Mononuclear cell (primary cell): ENCODE measurements around the gene TSKS. TPM values are rescaled to one million over a fixed set of nuclear protein-coding genes. Genes with fewer than 3 reads are reported as not detected.

Source experiments
- H3K27me3 ChIP-seq: 2 replicates; pipeline ENCODE4 v1.6.0; 2011; ENCODE audit warnings: low read length, control low read depth; ENCODE audit not compliant: insufficient read depth
- H3K4me1 ChIP-seq: 2 replicates; pipeline ENCODE4 v1.5.1; 2011; ENCODE audit warnings: mild to moderate bottlenecking, low read length, control low read depth; ENCODE audit not compliant: insufficient read depth
- H3K4me3 ChIP-seq: 2 replicates; pipeline ENCODE4 v1.5.1; 2011; ENCODE audit warnings: mild to moderate bottlenecking, low read length, moderate library complexity
- H3K9me3 ChIP-seq: 2 replicates; pipeline ENCODE4 v1.5.1; 2011; ENCODE audit warnings: low read depth, mild to moderate bottlenecking, control low read depth, low read length
- total RNA-seq: library from RNA; depleted of rRNA; stranded (reverse); fragments of >200 nt; gene quantifications from one replicate; pipeline ENCODE4 v1.2.3, GENCODE V29; 2012

TSKS gene, protein sequence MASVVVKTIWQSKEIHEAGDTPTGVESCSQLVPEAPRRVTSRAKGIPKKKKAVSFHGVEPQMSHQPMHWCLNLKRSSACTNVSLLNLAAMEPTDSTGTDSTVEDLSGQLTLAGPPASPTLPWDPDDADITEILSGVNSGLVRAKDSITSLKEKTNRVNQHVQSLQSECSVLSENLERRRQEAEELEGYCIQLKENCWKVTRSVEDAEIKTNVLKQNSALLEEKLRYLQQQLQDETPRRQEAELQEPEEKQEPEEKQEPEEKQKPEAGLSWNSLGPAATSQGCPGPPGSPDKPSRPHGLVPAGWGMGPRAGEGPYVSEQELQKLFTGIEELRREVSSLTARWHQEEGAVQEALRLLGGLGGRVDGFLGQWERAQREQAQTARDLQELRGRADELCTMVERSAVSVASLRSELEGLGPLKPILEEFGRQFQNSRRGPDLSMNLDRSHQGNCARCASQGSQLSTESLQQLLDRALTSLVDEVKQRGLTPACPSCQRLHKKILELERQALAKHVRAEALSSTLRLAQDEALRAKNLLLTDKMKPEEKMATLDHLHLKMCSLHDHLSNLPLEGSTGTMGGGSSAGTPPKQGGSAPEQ
- 0.31 TPM for total RNA-seq

DNA sequence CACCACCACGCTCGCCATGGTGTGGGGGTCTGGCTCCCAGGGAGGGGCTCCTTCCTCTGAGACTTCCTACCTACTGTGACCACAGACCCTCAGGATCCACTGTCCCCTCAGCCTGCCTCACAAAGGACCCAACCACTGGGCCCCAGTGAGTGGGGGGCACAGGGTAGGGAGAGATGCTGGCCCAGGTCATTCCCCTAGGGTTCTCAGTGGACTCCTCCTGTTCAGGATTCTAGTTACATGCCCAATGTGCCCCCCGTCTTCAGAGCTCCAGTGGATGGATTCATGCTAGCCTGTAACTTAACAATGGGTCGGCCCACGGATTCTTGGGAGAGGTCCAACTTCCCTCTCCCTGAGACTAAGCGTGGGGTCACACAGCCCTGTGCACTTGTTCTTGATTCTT lies at the start of gene TSKS:
Gene TSKS, minus strand, starts transcription at position 77 of the 400 bp plus-strand sequence. Its CDS starts 59 bp downstream, at position 18.
- no peaks in the 10 kb centered on the region for H3K9me3 ChIP-seq
- H3K4me1 ChIP-seq: peaks cover 25% of the 10 kb centered on the region
- H3K27me3 ChIP-seq: no peaks in the 10 kb centered on the region
- H3K4me3 ChIP-seq: no peak within 1 kb of the TSS

DNA sequence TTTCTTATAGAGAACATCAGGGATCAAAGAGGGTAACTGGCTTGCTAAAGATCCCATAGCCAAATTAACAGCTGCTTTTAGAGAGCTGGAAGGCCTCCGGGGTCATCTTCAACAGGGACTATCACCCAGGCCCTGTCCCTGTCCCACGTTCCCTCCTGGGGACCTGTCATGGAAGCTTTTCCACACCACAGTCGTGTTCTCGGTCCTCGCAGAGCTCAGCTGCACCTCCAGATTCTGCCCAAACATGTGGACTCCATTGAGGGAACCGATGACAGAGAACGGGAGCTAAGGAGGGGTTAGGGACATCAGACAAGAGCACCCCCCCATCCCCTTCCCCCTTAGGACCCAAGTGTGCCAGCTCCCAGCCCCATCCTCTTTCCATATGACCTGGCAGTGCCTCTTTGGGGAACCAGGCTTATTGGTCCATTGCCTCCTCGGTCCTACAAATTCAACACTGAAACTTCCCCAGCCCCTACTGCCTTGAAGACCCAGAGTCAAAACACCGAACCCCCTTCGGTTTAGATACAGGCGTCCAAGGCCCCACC lies 49.4 kb upstream of the TSKS start:
- Histone ChIP-seq H3K9me3 (no peaks in the 10 kb centered on the region), H3K27me3 (no peaks in the 10 kb centered on the region), H3K4me1 (peaks cover 34% of the 10 kb centered on the region), H3K4me3 (peak overlapping the region; percentile 71)

DNA sequence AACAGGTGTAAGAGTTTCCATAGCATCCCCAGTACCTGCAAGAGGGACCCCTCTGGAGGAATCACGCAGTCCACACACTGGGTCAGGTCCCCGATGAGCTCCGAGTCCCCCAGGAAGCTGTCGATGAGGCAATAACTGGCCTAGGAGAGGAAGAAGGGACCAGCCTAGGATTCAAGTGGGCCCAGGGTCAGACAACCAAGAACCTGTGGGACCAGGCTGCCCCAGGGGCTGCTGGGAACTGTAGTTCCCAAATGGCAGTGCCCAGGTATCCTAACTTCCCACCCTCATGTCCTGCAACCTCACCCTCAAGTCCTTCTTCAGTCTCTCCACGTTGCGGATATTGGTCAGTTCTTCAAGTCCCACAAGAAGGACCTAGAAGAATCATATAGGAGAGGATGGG lies 48.2 kb upstream of the TSKS start:
- H3K27me3 ChIP-seq: no peaks in the 10 kb centered on the region
- H3K9me3 ChIP-seq: no peaks in the 10 kb centered on the region
- no peak overlapping the region for H3K4me3 ChIP-seq
- H3K4me1 ChIP-seq: peaks cover 31% of the 10 kb centered on the region

DNA sequence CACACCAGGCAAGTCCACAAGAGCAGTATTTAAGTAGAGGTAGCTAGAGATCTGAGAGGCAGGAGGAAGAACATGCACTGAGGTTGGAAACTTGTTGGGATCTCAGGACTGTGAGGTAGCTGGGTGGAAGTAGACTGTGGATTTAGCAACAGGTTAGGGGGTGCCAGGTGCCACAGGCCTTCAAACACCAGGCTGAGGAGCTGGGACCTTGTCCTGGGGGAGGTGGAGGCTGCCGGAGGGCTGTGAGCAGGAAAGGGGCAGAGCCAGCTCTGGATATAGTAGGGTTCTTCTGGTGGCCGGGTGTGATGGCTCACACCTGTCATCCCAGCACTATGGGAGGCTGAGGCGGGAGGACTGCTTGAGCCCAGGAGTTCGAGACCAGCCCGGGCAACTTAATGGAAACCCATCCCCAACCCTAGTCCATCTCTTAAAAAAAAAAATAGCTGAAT lies 46.9 kb upstream of the TSKS start:
- Histone ChIP-seq H3K4me1 (peaks cover 31% of the 10 kb centered on the region), H3K4me3 (no peak overlapping the region), H3K27me3 (no peaks in the 10 kb centered on the region), H3K9me3 (no peaks in the 10 kb centered on the region)

DNA sequence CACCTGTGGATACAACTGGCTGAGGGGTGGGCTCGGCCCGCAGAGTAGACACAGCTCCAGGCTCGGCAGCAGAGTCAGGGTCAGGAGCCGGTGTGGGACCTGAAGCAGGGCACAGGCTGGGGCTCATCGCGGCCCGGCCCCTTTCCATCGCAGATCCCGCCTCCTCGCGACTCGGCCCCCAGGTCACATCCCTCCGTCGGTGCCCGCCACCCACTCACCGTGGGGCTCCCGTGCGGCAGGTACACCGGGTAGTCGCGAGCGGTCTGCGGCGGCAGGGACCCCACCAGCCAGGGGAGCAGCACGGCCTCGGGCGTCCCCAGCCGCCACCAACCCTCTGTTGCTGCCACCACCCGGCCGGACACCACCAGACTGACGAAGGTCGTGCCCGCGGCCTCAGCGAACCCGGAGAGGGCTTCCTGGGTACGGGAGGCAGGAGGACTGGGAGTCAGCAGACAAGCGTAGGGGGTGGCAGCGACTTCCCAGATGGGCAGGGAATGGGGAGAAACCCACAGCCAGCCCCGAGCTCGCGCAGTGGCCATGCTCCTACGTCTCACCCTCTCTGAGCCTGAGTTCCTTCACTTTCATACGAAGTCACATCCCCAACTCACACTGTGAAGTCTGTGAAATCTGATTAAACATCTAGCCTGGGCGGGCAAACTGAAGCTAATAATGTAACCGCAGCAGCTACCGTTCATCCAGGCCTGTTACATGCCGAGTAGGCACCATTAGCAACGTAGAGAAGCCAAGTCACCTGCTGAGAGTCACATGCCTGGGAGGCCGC lies 46.2 kb upstream of the TSKS start:
- H3K9me3 ChIP-seq: no peaks in the 10 kb centered on the region
- no peaks in the 10 kb centered on the region for H3K27me3 ChIP-seq
- H3K4me3 ChIP-seq: peak overlapping the region; percentile 54
- H3K4me1 ChIP-seq: peaks cover 31% of the 10 kb centered on the region

DNA sequence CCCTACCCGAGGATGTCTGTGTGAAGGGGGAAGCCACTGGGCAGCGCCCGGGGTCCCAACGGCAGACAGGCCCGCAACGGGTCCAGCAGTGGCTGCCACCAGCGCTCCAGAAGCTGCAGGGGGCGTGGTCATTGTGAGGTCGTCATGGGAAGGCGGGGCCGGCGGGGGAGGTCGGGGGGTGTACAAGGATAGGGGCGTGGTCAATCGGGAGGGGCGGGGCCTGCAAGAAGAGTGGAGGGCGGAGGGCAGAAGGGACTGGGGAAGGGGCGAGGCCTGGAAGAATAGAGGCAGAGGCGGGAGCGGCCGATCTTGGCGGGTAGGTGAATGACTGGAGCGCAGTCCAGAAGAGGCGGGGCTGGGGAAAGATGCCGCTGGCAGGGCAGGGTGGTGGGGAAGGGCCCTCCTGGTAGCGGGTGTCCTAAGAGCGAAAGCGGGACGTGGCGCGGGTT lies 45.6 kb upstream of the TSKS start:
- no peaks in the 10 kb centered on the region for H3K9me3 ChIP-seq
- H3K4me3 ChIP-seq: peak overlapping the region; percentile 54
- no peaks in the 10 kb centered on the region for H3K27me3 ChIP-seq
- H3K4me1 ChIP-seq: peaks cover 31% of the 10 kb centered on the region

DNA sequence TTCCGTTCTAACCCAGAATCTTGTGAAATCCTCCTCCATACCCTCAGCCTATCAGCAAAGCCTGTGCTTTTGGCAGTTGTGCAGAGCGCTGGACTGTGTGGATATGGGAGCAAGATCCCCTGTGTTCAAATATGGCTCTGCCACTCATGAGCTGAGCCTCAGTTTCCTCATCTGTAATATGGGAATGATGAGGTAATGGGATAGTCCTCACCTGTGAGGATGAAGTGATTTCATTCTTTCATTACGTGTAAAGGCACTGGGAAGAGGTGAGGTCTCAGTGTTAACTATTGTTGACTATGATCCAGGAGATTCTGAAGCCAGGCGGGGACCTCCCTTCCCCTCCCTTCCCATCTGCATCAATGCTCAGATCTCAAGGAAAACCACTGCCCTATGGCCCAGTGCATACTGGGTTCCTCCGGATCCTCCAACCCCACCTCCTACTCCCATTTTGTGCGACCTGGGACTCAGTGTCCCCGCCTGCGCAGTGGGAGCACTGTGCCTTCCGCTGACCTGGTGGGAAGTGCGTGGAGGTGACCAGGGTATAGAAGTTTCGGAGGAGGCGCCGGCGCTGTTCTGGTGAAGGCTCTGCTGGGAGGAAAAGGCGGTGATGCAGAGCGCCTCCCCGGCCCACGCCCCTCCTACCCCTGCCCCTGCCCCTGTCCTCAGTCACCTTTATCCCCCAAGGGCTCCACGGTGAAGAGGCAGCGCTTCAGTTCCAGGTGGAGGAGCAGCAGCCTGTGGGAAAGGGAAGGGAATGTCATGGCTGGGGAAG lies 45.0 kb upstream of the TSKS start:
- H3K27me3 ChIP-seq: no peaks in the 10 kb centered on the region
- H3K4me3 ChIP-seq: no peak overlapping the region
- H3K4me1 ChIP-seq: peaks cover 31% of the 10 kb centered on the region
- H3K9me3 ChIP-seq: no peaks in the 10 kb centered on the region

DNA sequence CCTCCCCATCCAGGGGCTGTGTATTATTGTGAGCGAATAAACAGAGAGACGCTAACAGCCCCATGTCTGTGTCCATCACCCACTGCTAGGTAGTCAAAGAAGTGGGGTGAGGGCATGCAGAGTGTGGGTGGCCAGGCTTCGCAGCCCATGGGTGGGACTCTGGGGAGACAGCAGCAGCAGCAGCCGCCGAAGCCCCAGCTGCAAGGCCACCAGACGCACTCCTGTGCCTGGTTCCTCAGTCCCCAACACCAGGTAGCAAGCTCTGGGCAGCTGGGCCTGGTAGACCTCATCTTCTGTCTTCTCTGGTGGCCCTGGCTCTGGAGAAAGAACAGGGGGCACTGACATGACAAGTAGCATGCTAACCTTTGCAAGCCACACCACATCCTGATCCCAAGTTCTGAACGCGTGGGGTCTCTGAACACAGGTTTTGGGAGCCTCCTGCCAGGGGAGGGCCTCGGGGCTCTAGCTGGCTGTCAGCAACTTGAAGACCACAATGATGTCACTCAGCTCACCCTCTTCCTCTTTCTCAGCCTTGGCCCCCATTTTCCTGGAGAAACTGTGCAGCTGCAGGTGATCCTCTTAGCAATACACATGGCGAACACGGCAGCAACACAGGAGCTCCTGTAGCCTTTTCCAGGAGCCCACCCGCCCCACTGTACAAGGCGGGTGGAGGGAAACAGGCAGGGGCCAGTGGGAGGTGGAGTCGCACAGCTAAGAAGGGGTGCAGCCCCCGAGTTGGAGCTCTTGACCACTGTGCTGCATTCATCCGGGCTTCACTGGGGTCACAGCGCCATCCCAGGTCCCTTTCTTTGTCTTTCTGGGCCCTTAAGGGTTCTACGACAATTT lies 44.2 kb upstream of the TSKS start:
- no peaks in the 10 kb centered on the region for H3K27me3 ChIP-seq
- H3K4me1 ChIP-seq: peaks cover 24% of the 10 kb centered on the region

DNA sequence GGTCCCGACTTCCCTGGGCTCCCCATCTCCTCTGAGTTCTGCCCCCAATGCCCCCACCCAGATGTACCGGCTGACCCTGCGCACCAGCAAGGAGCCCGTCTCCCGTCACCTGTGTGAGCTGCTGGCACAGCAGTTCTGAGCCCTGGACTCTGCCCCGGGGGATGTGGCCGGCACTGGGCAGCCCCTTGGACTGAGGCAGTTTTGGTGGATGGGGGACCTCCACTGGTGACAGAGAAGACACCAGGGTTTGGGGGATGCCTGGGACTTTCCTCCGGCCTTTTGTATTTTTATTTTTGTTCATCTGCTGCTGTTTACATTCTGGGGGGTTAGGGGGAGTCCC lies 43.5 kb upstream of the TSKS start:
- Histone ChIP-seq H3K4me3 (no peak overlapping the region), H3K4me1 (peaks cover 23% of the 10 kb centered on the region), H3K9me3 (no peaks in the 10 kb centered on the region), H3K27me3 (no peaks in the 10 kb centered on the region)

More for the DNA sequence above, 44.2 kb upstream of the TSKS start:
- H3K9me3 ChIP-seq: no peaks in the 10 kb centered on the region
- no peak overlapping the region for H3K4me3 ChIP-seq

DNA sequence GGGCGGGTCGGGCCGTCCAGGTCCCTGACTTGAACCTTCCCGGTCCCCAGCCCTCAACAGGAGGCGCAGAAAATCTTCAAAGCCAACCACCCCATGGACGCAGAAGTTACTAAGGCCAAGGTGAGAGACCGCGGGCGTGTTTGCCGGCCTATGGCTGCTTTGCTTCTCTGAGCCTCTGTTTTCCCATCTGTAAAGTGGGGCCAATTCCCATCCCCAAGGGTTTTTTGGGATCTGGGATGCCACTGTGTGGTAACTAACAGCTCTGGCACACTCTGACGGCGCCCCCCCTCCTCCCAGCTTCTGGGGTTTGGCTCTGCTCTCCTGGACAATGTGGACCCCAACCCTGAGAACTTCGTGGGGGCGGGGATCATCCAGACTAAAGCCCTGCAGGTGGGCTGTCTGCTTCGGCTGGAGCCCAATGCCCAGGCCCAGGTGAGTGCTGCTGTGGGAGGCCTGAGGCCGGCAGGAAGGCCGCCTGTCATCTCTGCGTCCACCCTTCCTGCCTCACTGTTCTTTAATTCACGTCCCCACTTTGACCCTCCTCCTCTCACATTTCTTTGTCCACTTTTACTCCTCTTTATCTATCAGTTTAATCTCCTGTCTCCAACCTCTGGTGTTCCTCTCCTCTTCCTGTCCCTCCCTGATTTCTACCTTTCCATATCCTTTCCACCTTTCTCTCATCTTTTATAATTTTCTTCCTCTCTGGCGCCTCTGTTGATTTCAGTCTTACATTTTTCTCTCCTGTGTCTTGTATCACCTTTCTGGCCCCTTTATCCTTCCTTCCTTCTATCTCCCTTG lies 42.9 kb upstream of the TSKS start:
- Histone ChIP-seq H3K27me3 (no peaks in the 10 kb centered on the region), H3K9me3 (no peaks in the 10 kb centered on the region), H3K4me3 (no peak overlapping the region), H3K4me1 (peaks cover 23% of the 10 kb centered on the region)

DNA sequence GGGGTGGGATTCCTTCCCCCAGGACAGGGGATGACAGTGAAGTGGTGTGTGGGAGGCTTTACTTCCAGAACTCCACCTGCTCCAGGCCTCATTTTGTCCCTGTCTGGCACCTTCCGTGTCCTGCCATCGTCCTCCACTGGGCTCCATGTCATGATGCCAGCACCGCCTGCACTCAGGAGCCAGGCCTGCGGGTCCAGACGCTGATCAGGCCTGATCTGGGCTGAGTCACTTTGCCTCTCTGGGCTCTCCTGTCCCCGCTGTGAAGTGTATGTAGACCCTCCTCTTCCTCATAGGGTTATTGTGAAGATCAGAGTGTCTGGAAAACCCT lies 40.4 kb upstream of the TSKS start:
- no peak overlapping the region for H3K4me3 ChIP-seq
- no peaks in the 10 kb centered on the region for H3K27me3 ChIP-seq

DNA sequence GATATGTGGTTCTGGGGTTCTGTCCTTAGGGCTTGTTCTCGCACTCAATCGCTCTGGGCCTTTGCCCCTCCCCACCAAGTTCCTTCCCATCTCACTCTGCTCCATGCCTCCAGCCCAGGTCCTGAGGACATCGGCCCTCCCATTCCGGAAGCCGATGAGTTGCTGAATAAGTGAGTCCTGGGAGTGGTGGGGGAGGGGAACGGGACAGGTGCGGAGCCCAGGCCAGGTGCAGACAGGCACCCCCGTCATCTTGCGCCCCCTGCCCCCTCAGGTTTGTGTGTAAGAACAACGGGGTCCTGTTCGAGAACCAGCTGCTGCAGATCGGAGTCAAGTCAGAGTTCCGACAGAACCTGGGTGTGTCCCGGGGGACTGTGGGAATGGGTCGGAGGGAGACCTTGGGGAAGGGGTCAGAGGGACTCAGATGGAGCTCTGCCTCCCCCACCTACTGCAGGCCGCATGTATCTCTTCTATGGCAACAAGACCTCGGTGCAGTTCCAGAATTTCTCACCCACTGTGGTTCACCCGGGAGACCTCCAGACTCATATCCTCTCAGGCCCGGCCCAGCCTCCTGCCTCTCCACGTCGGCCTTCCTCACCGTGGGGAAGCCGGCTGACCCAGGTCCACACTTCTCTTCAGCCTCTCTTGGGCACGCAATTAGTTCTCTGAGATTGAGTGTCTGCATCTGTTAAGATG lies 39.9 kb upstream of the TSKS start:
- peaks cover 7% of the 10 kb centered on the region for H3K4me1 ChIP-seq
- no peaks in the 10 kb centered on the region for H3K9me3 ChIP-seq
- no peaks in the 10 kb centered on the region for H3K27me3 ChIP-seq
- no peak overlapping the region for H3K4me3 ChIP-seq

More for the DNA sequence above, 40.4 kb upstream of the TSKS start:
- H3K4me1 ChIP-seq: peaks cover 10% of the 10 kb centered on the region
- H3K9me3 ChIP-seq: no peaks in the 10 kb centered on the region
